Measurements from ENCODE around the gene TFB1M.

GRCh38 chr6:155212616-155213380 lies 101.5 kb downstream of the TFB1M start:
- TF ChIP-seq EZH2 (IDR thresholded peaks at IDR 0.05; ENCODE audit: borderline replicate concordance, low read depth, low read length, severe bottlenecking): no peak
- TF ChIP-seq CTCF (IDR thresholded peaks at IDR 0.05; ENCODE audit: extremely low read depth in 1 of 2, insufficient read depth in 1 of 2, low read depth in 1 of 2, low read length in 2 of 2): no peak
- TF ChIP-seq POLR2A (IDR thresholded peaks at IDR 0.05; ENCODE audit: low read depth, low read length): no peak
- no peak for TF ChIP-seq POLR2AphosphoS5 (IDR thresholded peaks at IDR 0.05; ENCODE audit: insufficient read depth, low read depth, low read length)
- no peak for TF ChIP-seq MYC (IDR thresholded peaks at IDR 0.05; ENCODE audit: low read depth, low read length)
- no peak for TF ChIP-seq JUN (IDR thresholded peaks at IDR 0.05; ENCODE audit: borderline replicate concordance, insufficient read depth, insufficient read length, low read depth)
- TF ChIP-seq FOS (IDR thresholded peaks at IDR 0.05; ENCODE audit: borderline replicate concordance, insufficient read depth, low read length): no peak

Measured in endothelial cell of umbilical vein (primary cell).